HG03103 (cell line): ENCODE results near the gene RXFP3.
"Not testable (repeated sequence)": the region's sequence is repeated elsewhere in the genome, so short reads cannot be mapped to it uniquely, and the experiment has no call there.

Experiments used
- ATAC-seq: cut with Tn5 transposase; IDR thresholded peaks from one replicate; pipeline ENCODE4 v1.9.1; 2021; ENCODE audit warnings: low read depth; ENCODE audit not compliant: unreplicated experiment

The RXFP3 gene, protein sequence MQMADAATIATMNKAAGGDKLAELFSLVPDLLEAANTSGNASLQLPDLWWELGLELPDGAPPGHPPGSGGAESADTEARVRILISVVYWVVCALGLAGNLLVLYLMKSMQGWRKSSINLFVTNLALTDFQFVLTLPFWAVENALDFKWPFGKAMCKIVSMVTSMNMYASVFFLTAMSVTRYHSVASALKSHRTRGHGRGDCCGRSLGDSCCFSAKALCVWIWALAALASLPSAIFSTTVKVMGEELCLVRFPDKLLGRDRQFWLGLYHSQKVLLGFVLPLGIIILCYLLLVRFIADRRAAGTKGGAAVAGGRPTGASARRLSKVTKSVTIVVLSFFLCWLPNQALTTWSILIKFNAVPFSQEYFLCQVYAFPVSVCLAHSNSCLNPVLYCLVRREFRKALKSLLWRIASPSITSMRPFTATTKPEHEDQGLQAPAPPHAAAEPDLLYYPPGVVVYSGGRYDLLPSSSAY

DNA sequence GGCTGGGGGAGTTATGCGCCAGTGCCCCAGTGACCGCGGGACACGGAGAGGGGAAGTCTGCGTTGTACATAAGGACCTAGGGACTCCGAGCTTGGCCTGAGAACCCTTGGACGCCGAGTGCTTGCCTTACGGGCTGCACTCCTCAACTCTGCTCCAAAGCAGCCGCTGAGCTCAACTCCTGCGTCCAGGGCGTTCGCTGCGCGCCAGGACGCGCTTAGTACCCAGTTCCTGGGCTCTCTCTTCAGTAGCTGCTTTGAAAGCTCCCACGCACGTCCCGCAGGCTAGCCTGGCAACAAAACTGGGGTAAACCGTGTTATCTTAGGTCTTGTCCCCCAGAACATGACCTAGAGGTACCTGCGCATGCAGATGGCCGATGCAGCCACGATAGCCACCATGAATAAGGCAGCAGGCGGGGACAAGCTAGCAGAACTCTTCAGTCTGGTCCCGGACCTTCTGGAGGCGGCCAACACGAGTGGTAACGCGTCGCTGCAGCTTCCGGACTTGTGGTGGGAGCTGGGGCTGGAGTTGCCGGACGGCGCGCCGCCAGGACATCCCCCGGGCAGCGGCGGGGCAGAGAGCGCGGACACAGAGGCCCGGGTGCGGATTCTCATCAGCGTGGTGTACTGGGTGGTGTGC is at the start of gene RXFP3:
TSS of gene RXFP3 (plus strand) at position 6 of the 636 bp plus-strand sequence. CDS start at position 361, 355 bp downstream.
- no peak for ATAC-seq

- ATAC-seq, result no peak
These were observed 48.9 kb upstream of the RXFP3 start for GRCh38 chr5:33887268-33887667.

DNA sequence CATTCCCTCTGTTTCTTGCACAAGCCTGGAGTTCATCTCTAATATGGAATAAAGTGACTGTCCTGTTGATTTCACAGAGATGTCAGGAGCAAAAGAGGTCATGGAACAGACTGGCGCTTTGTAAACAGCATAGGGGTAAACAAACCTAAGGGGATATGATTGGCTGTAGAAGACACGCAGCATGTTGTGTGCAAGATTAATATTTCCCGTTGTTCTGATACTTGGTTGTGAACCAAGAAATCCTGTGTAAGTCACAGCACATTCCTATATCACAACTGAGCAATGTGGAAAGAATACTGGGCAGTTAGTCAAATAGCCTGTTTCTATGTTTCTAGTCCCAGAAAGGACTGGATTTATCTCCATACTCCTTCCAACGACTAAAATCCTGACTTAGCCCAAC is 47.6 kb upstream of the RXFP3 start:
- no peak for ATAC-seq

DNA sequence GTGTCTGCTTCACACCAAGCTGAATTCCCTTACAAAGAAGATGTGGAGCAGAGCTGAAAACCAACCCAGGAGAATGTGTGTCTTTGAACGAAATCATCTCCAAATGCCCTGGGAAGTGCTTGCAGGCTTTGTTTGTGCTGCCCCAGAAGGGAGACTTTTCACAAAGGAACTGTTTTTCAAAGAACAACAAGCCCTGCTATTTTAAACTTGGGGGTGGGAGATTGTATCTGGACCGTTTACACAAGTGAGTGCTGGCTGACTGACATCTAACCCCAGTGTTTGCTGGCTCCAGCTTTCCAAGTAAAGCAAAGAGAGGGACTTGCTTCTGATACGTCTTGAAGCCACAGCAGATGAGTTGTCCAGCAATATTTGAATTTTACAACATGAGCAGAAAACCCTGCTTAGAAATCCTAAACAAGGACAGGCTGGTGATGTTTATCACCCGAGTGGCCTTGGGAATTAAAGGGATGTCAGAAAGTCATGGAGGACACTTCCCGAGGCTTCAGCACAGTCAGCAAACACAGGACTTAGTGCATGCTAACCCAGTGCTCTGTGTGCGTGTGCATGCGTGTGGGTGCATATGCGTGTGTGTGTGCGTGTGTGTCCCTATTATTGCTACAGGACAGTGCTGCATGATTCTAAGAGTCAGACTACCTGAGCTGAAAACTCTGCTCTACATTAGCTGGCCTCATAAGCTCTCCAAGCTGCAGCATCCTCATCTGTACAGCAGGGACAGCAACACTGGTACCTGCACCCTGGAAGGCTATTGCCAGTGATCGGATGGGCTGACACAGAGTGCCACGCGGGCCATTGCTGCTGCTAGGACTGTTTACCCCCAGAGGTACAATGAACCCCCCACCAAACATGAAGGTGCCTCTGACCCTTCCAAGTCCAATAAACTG is 45.8 kb upstream of the RXFP3 start:
- no peak for ATAC-seq

GRCh38 chr5:33891446-33891787 is 44.8 kb upstream of the RXFP3 start:
- ATAC-seq, result no peak

- no peak for ATAC-seq
These were observed 44.2 kb upstream of the RXFP3 start, which contains the start of gene ADAMTS12 for GRCh38 chr5:33891788-33892619. ADAMTS12 (minus strand) TSS chr5:33891990; CDS start chr5:33891856, 134 bp downstream.

DNA sequence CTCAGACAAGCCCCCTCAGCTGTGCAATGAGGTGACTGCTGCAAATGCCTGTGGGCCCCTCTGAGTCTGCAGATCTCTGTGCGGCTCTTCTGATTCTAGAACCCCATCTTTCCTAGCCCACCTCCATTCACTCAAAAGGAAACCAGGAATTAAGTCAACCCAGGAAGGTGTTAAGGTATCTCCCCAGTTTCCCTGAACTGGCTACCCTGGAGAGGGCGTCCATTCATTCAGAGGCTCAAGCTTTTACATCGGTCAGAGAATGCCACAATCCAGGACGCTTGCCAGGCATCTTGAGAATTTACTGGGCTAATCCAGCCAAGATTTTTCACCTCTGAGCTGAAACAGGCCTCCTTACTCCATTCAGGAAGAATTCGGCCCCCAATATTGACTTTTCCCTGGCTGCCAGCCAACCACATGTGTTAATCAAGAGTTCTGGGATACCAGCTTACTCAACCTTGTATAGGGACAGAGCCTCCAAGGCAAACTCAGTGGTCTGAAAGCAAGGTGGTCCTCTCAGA is 43.5 kb upstream of the RXFP3 start:
- no peak for ATAC-seq

GRCh38 chr5:33894566-33894965 is 41.6 kb upstream of the RXFP3 start:
- ATAC-seq, result no peak

DNA sequence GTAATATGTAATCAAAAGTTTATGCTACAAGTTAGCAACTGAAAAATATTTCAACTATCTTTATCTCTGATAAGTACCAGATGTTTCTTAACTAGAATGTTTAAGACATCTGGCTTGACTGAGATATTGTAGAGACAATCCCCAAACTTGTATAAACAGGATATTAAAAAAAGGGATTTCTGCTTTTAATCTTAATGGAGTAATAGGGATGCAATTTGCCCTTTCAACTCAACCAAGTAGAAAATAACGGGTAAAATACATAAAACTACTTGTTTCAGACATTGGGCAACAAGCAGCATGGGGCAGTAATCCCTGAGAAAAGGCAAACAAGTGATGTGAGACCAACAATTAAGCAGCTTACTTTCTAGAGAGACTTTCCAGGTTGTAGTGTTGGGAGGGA is 35.0 kb upstream of the RXFP3 start:
- ATAC-seq, result no peak

GRCh38 chr5:33903118-33903517 is 33.1 kb upstream of the RXFP3 start:
- ATAC-seq, result no peak

DNA sequence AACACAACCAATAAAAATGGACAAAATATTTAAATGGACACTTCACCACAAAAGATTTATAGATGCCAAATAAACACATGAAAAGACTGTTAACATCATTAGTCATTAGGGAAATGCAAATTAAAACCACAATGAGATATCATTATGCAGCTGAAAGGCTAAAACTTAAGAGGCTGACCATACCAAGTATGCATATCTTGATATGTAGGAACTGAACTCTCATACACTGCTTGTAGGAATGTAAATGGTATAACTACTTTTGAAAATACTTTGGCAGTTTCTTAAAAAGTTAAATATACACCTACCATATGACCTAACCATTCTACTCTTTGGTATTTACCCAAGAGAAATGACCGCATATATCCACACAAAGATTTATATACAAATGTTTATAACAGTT is 30.8 kb upstream of the RXFP3 start:
- ATAC-seq, result no peak

DNA sequence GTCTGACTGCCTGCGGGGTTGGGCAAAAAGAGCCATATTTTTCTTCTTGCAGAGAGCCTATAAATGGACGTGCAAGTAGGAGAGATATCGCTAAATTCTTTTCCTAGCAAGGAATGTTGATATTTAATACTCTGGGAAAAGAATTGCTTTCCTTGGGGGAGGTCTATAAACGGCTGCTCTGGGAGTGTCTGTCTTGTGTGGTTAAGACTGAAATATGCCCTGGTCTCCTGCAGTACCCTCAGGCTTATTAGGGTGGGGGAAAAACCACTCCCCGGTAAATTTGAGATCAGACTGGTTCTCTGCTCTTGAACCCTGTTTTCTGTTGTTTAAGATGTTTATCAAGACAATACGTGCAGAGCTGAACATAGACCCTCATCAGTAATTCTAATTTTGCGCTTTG is 29.9 kb upstream of the RXFP3 start:
- not testable (repeated sequence) for ATAC-seq

GRCh38 chr5:33914844-33915243 is 21.3 kb upstream of the RXFP3 start:
- ATAC-seq, result not testable (repeated sequence)

GRCh38 chr5:33921002-33921401 is 15.2 kb upstream of the RXFP3 start:
- no peak for ATAC-seq

DNA sequence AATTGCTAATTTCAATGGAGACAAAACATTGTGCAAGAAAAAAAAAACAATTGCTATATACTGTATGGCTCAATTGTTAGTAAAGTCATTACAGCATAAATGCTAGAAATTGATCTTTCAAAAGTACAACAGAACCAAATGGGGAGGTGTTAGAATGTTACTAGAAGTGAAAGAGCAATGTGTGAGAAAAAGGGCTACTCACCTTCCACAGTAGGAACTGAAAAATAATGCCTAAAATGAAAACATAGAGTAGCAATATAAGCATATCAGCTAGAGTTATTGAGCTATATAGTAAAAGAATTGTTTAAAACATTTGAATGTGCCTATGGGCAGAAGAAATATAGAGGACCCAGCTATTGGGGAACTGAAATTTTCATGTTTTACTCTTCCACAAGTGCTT is 10.9 kb upstream of the RXFP3 start:
- peak; percentile 48 for ATAC-seq

- ATAC-seq, result no peak
These were observed 8.5 kb upstream of the RXFP3 start for GRCh38 chr5:33927685-33928084.

GRCh38 chr5:33928283-33928682 is 7.9 kb upstream of the RXFP3 start:
- ATAC-seq, result no peak

DNA sequence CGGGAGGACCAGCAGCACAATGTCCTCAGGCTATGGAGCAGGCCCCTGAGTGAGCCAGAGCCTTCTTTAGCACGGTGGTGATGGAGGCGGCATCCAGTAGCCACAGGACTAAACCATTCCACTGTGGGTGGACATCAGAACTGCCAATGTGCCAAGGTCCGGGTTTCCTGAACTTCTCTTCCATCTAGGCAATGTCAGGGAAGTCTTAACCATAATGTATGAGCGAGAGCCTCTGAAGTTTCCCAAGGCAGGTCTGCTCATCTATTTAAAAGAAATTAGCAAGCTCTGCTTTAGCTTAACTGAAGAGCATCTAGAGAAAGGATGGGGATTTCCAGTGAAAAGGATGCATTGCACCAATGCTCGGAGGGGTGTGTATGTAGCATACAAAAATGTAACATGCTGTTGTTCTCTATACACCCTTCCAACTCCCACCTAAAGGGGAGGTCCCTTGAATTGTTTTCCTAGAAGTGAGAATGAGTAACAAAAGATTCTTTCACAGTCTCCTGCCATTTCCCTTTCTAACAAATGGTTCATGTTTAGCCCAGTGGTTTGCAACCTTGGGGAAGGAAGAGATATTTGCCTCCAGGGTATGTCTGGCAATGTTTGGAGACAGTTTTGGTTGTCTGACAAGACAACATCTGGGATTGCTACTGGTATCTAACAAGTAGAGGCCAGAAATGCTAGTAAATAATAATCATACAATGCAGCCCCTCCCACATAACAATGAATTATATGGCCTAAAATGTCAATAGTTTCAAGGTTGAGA is 6.1 kb upstream of the RXFP3 start:
- no peak for ATAC-seq

GRCh38 chr5:33931136-33931535 is 5.0 kb upstream of the RXFP3 start:
- ATAC-seq, result no peak
